DND-41 (cell line): ENCODE data around the gene HSPA1A.

Source experiments
- ATAC-seq: fragments of 200-7000 bp; cut with Tn5 transposase; 3 replicates; pipeline ENCODE4 v1.9.1; 2021; ENCODE audit warnings: low read depth; ENCODE audit not compliant: insufficient read depth
- DNase-seq: peaks from one replicate; pipeline ENCODE4 v3.0.0-alpha.2; 2020
- H2AFZ ChIP-seq: 2 replicates; pipeline ENCODE4 v1.6.0; 2012; ENCODE audit warnings: low read depth, low read length
- H3K27ac ChIP-seq: 2 replicates; pipeline ENCODE4 v1.5.1; 2012; ENCODE audit warnings: low read length, inconsistent platforms
- H3K27me3 ChIP-seq: fragments of 200-600 bp; sonication (generic); 2 replicates; pipeline ENCODE4 v1.6.0; 2012; ENCODE audit warnings: low read length, mild to moderate bottlenecking, inconsistent platforms; ENCODE audit not compliant: insufficient read depth, poor library complexity
- H3K36me3 ChIP-seq: 2 replicates; pipeline ENCODE4 v1.5.1; 2012; ENCODE audit warnings: low read length, inconsistent platforms; ENCODE audit not compliant: insufficient read depth
- H3K4me1 ChIP-seq: 2 replicates; pipeline ENCODE4 v1.5.1; 2012; ENCODE audit warnings: mild to moderate bottlenecking, low read length; ENCODE audit not compliant: insufficient read depth
- H3K4me2 ChIP-seq: 2 replicates; pipeline ENCODE4 v1.6.0; 2012; ENCODE audit warnings: mild to moderate bottlenecking, moderate library complexity, low read length, inconsistent platforms; ENCODE audit not compliant: insufficient read depth
- H3K4me3 ChIP-seq, 2 experiments: fragments of 200-600 bp in 1 of 2; shearing (Covaris generic) in 1 of 2; 2 replicates each; pipeline ENCODE4 v1.5.1; 2012 to 2016; ENCODE audit warnings: inconsistent platforms in 2 of 2, low read length in 2 of 2, mild to moderate bottlenecking in 2 of 2, low read depth in 1 of 2, moderate library complexity in 1 of 2
- H3K79me2 ChIP-seq: 2 replicates; pipeline ENCODE4 v1.6.0; 2012; ENCODE audit warnings: low read length, inconsistent platforms; ENCODE audit not compliant: insufficient read depth
- H3K9ac ChIP-seq: 2 replicates; pipeline ENCODE4 v1.6.0; 2012; ENCODE audit warnings: low read depth, mild to moderate bottlenecking, inconsistent platforms, low read length, moderate library complexity
- H3K9me3 ChIP-seq: 2 replicates; pipeline ENCODE4 v1.5.1; 2012; ENCODE audit warnings: low read length, moderate library complexity, mild to moderate bottlenecking, inconsistent platforms; ENCODE audit not compliant: insufficient read depth, severe bottlenecking
- H4K20me1 ChIP-seq: 2 replicates; pipeline ENCODE4 v1.6.0; 2012; ENCODE audit warnings: low read length; ENCODE audit not compliant: insufficient read depth
- EZH2 ChIP-seq: IDR thresholded peaks from 3 replicates; pipeline ENCODE4 v1.6.1; 2012; ENCODE audit warnings: borderline replicate concordance, low read depth, mild to moderate bottlenecking, moderate library complexity, low read length, inconsistent platforms; ENCODE audit not compliant: severe bottlenecking
- TF ChIP-seq, protein P1 (sequence below): IDR thresholded peaks from 2 replicates; pipeline ENCODE4 v1.5.1; 2012; ENCODE audit warnings: borderline replicate concordance, low read length, moderate library complexity, mild to moderate bottlenecking; ENCODE audit not compliant: poor library complexity, severe bottlenecking; ENCODE audit errors: extremely low read depth

The HSPA1A gene

DNA sequence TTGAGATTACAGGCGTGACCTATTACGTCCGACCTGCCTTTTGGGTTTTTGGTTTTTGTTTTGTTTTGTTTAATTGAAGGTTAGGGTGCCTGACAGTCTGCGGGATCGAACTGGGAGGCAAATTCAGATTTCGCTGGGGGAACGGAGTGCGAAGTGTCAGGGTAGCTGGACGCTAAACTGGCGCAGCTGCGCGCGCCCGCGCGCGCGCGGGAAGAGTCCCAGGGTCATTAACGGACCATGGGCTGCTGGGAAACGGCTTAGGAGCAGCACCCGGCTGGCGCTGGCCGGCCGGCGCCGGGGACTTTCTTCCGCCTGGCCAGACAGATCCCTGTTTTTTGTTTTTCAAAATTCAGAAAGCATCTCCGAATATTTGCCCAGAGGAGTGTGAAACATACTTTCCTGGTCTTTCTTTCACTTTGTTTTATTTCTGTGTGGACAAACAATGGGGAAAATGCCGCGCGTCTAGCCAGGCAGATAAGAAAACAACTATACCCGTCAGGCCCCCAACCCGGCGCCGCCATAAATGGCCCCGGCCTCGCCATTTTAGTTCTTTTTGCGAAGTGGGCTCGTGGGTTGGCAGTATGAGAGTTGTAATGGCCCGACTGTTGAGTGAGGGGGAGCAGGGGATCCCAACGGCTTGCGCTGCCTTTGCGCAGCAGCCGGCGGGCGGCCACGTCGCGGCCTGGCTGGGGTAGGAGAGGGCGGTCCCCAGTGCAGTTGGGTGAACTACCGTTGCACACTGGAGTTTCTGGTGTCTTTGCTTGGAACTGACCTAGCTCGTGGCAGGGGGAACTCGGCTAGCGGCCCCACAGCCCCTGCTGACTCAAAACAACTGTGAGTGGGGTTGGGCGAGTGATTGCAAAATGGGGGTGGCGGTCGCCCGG lies 19.3 kb downstream of the HSPA1A start:
- Histone ChIP-seq H3K27ac (peak overlapping the region; percentile 95), H3K4me2 (peak overlapping the region; percentile 88), H3K9me3 (no peaks in the 10 kb centered on the region), H3K4me1 (peaks cover 67% of the 10 kb centered on the region), H3K36me3 (peaks cover 44% of the 10 kb centered on the region), H3K79me2 (peaks cover 88% of the 10 kb centered on the region), H3K4me3 (peak overlapping the region; percentile 86 to 92), H3K9ac (peak overlapping the region; percentile 81), H2AFZ (peak overlapping the region; percentile 70), H3K27me3 (no peaks in the 10 kb centered on the region), H4K20me1 (peaks cover 40% of the 10 kb centered on the region)
- ATAC-seq, result peak; percentile 75
- DNase-seq, result peak; percentile 84
- TF ChIP-seq, protein P1, sequence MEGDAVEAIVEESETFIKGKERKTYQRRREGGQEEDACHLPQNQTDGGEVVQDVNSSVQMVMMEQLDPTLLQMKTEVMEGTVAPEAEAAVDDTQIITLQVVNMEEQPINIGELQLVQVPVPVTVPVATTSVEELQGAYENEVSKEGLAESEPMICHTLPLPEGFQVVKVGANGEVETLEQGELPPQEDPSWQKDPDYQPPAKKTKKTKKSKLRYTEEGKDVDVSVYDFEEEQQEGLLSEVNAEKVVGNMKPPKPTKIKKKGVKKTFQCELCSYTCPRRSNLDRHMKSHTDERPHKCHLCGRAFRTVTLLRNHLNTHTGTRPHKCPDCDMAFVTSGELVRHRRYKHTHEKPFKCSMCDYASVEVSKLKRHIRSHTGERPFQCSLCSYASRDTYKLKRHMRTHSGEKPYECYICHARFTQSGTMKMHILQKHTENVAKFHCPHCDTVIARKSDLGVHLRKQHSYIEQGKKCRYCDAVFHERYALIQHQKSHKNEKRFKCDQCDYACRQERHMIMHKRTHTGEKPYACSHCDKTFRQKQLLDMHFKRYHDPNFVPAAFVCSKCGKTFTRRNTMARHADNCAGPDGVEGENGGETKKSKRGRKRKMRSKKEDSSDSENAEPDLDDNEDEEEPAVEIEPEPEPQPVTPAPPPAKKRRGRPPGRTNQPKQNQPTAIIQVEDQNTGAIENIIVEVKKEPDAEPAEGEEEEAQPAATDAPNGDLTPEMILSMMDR, result no peak
- TF ChIP-seq EZH2, result no peak

DNA sequence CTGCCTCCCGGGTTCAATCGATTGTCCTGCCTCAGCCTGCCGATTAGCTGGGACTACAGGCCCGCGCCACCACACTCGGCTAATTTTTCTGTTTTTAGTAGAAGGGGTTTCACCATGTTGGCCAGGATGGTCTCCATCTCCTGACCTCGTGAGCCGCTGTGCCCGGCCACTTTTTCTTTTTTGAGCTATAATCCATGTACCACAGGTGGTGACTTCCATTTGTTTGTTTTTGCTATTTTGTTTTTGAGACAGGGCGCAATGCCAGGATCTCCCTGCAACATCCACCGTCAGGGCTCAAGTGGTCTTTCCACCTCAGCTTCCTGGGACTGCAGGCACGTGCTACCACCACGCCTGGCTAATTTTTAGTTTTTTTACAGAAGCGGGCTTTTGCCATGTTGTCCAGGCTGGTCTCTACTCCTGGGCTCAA lies 20.7 kb downstream of the HSPA1A start:
- Histone ChIP-seq H3K36me3 (peaks cover 53% of the 10 kb centered on the region), H3K79me2 (peaks cover 73% of the 10 kb centered on the region), H3K27me3 (no peaks in the 10 kb centered on the region), H3K27ac (peak overlapping the region; percentile 95), H2AFZ (no peak overlapping the region), H4K20me1 (peaks cover 40% of the 10 kb centered on the region), H3K9me3 (no peaks in the 10 kb centered on the region), H3K4me1 (peaks cover 58% of the 10 kb centered on the region), H3K4me3 (peak overlapping the region; percentile 86 to 92; a peak in 3 of 4 replicates), H3K4me2 (peak overlapping the region; percentile 88), H3K9ac (peak overlapping the region; percentile 81)
- TF ChIP-seq EZH2, result no peak
- TF ChIP-seq, protein P1, result no peak
- ATAC-seq (no peak), DNase-seq (no peak)

DNA sequence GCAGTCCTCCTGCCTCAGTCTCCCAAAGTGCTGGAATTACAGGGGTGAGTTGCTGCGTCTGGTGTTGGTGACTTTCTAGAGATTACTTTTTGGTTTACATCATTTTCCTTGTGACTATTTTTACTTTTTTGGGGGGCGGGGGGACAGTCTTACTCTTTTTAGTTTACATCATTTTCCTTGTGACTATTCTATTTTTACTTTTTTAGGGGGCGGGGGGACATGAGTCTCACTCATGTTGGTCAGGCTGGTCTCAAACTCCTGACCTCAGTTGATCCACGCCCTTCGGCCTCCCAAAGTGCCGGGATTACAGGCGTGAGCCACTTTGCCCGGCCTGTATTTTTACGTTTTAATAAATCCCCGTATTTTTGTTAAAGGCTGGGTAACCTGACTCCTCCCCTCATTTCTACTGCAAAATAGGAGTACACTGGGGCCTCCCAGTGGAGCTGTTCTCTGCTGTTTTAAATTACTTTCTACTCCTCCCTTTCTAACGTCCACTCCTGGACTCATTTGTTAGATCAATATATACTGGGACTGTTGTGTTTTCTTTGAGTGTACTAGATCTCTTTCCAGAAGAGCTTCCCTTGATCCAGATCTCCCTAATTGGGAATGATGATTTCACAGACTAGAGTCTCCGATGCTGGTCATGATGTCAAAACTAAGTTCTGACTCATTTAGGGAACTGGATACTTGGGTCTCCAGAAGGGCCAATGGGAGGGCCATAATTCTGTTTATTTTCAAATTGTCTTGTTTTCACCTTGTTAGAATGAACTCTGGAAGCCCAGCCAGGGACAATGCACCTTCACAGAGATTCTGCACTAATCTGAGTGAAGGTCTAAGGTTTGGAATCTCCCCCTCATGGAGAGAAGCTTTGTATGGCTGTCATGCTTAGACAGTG lies 21.4 kb downstream of the HSPA1A start:
- peak overlapping the region; percentile 88 for H3K4me2 ChIP-seq
- H3K4me1 ChIP-seq, result peaks cover 52% of the 10 kb centered on the region
- H4K20me1 ChIP-seq, result peaks cover 40% of the 10 kb centered on the region
- ATAC-seq (no peak), DNase-seq (no peak)
- peaks cover 53% of the 10 kb centered on the region for H3K36me3 ChIP-seq
- no peak overlapping the region for H2AFZ ChIP-seq
- peak overlapping the region; percentile 95 for H3K27ac ChIP-seq
- peak overlapping the region; percentile 81 for H3K9ac ChIP-seq
- TF ChIP-seq, protein P1, result no peak
- TF ChIP-seq EZH2, result no peak
- H3K27me3 ChIP-seq, result no peaks in the 10 kb centered on the region
- peaks cover 67% of the 10 kb centered on the region for H3K79me2 ChIP-seq
- no peaks in the 10 kb centered on the region for H3K9me3 ChIP-seq
- H3K4me3 ChIP-seq, result peak overlapping the region; percentile 86 to 92; a peak in 3 of 4 replicates
